Liver (tissue), 9 donors: ENCODE results near the gene TRMT61B. TPM values are rescaled to one million over a fixed set of nuclear protein-coding genes. Genes with fewer than 3 reads are reported as not detected.

ENCODE experiments used
- DNase-seq: peaks from one replicate; pipeline ENCODE4 v3.0.0-alpha.2; 2017; ENCODE audit warnings: low spot score
- H3K27ac ChIP-seq, 2 donors: one replicate each; pipeline ENCODE4 v1.7.0; 2013; ENCODE audit warnings: inconsistent platforms in 2 of 2, low read length in 2 of 2, control low read depth in 1 of 2, low read depth in 1 of 2, mild to moderate bottlenecking in 1 of 2
- H3K27me3 ChIP-seq, 4 donors: one replicate each; pipeline versions ENCODE4 v1.6.1 to v1.7.0; 2013; ENCODE audit warnings: low read length in 3 of 4, inconsistent platforms in 1 of 4, mild to moderate bottlenecking in 1 of 4, moderate library complexity in 1 of 4; ENCODE audit not compliant: control insufficient read depth in 4 of 4, insufficient read depth in 4 of 4
- H3K36me3 ChIP-seq, 4 donors: one replicate each; pipeline versions ENCODE4 v1.6.1 to v1.7.0; 2013; ENCODE audit warnings: low read length in 3 of 4, mild to moderate bottlenecking in 3 of 4, low read depth in 1 of 4, moderate library complexity in 1 of 4; ENCODE audit not compliant: control insufficient read depth in 4 of 4, insufficient read depth in 3 of 4
- H3K4me1 ChIP-seq, 4 donors: one replicate each; pipeline versions ENCODE4 v1.6.1 to v1.7.0; 2013; ENCODE audit warnings: low read length in 3 of 4, mild to moderate bottlenecking in 3 of 4, moderate library complexity in 1 of 4; ENCODE audit not compliant: control insufficient read depth in 4 of 4, insufficient read depth in 4 of 4
- H3K4me3 ChIP-seq, 3 donors: one replicate each; pipeline versions ENCODE4 v1.6.1 to v1.7.0; 2013; ENCODE audit warnings: low read length in 3 of 3, control low read depth in 1 of 3, low read depth in 1 of 3, mild to moderate bottlenecking in 1 of 3
- H3K9ac ChIP-seq, 2 donors: one replicate each; pipeline ENCODE4 v1.7.0; 2013; ENCODE audit warnings: low read length in 2 of 2, mild to moderate bottlenecking in 2 of 2, moderate library complexity in 2 of 2, control low read depth in 1 of 2, low read depth in 1 of 2
- H3K9me3 ChIP-seq, 4 donors: one replicate each; pipeline versions ENCODE4 v1.6.1 to v1.7.0; 2013; ENCODE audit warnings: low read length in 3 of 4; ENCODE audit not compliant: control insufficient read depth in 4 of 4
- EGR1 ChIP-seq, 2 donors: IDR thresholded peaks; 2 replicates each; pipeline ENCODE4 v1.6.1; 2016 to 2018; ENCODE audit warnings: antibody characterized with exemption in 2 of 2, low read depth in 2 of 2
- FOXA1 ChIP-seq: IDR thresholded peaks from 2 replicates; pipeline ENCODE4 v1.6.1; 2016; ENCODE audit warnings: antibody characterized with exemption
- FOXA2 ChIP-seq: IDR thresholded peaks from 2 replicates; pipeline ENCODE4 v1.6.1; 2016; ENCODE audit warnings: antibody characterized with exemption
- GABPA ChIP-seq, 2 donors: IDR thresholded peaks in 1 of 2; conservative IDR thresholded peaks in 1 of 2; 2 replicates each; pipeline ENCODE4 v1.6.1; 2016; ENCODE audit warnings: antibody characterized with exemption in 2 of 2, mild to moderate bottlenecking in 1 of 2, moderate library complexity in 1 of 2
- HNF4A ChIP-seq, 2 donors: conservative IDR thresholded peaks; 2 replicates each; pipeline ENCODE4 v1.6.1; 2016; ENCODE audit warnings: antibody characterized with exemption in 2 of 2, mild to moderate bottlenecking in 2 of 2
- HNF4G ChIP-seq: IDR thresholded peaks from 2 replicates; pipeline ENCODE4 v1.6.1; 2016; ENCODE audit warnings: antibody characterized with exemption
- JUND ChIP-seq, 2 donors: IDR thresholded peaks; 2 replicates each; pipeline ENCODE4 v1.6.1; 2016; ENCODE audit warnings: antibody characterized with exemption in 2 of 2
- NR2F2 ChIP-seq: IDR thresholded peaks from 2 replicates; pipeline ENCODE4 v1.6.1; 2016; ENCODE audit warnings: antibody characterized with exemption
- RAD21 ChIP-seq, 2 donors: IDR thresholded peaks; 2 replicates each; pipeline ENCODE4 v1.6.1; 2016; ENCODE audit warnings: antibody characterized with exemption in 2 of 2, mild to moderate bottlenecking in 2 of 2
- RXRA ChIP-seq, 2 donors: IDR thresholded peaks; 2 replicates each; pipeline ENCODE4 v1.6.1; 2017 to 2018; ENCODE audit warnings: antibody characterized with exemption in 2 of 2, mild to moderate bottlenecking in 1 of 2
- SP1 ChIP-seq: IDR thresholded peaks from 2 replicates; pipeline ENCODE4 v1.6.1; 2018; ENCODE audit warnings: antibody characterized with exemption, mild to moderate bottlenecking
- TAF1 ChIP-seq: conservative IDR thresholded peaks from 2 replicates; pipeline ENCODE4 v1.6.1; 2016; ENCODE audit warnings: antibody characterized with exemption, mild to moderate bottlenecking
- YY1 ChIP-seq: IDR thresholded peaks from 2 replicates; pipeline ENCODE4 v1.6.1; 2016; ENCODE audit warnings: antibody characterized with exemption, mild to moderate bottlenecking
- WGBS: extraction: QIAGEN DNeasy Blood & Tissue Kit; methylation state at CpG from one replicate; pipeline ENCODE4 v1.1.7; 2013; 5-methylcytosine and 5-hydroxymethylcytosine counted together
- polyA plus RNA-seq, 2 donors: library from polyadenylated mRNA; stranded (reverse) in 1 of 2; unstranded in 1 of 2; fragments of 200-250 nt in 1 of 2; fragments of >200 nt in 1 of 2; fragmentation: Nextera tagmentation in 1 of 2; extraction: Ambion mirVana in 1 of 2; gene quantifications; one replicate each; pipeline versions ENCODE4 v1.2.1 to v1.2.3, GENCODE V29; 2013 to 2015
- total RNA-seq, 2 donors: library from RNA; depleted of rRNA; stranded (reverse); fragments of >200 nt; gene quantifications; one replicate each; pipeline ENCODE4 v1.2.3, GENCODE V29; 2014
- TF ChIP-seq, protein P1 (sequence below): IDR thresholded peaks from 2 replicates; pipeline ENCODE4 v1.6.1; 2016; ENCODE audit warnings: antibody characterized with exemption
- TF ChIP-seq, protein P2 (sequence below): IDR thresholded peaks from 2 replicates; pipeline ENCODE4 v1.6.1; 2016; ENCODE audit warnings: antibody characterized with exemption, mild to moderate bottlenecking
- TF ChIP-seq, protein P3 (sequence below): IDR thresholded peaks from 2 replicates; pipeline ENCODE4 v1.6.1; 2016; ENCODE audit warnings: antibody characterized with exemption
- TF ChIP-seq, protein P4 (sequence below): fragments of 150-350 bp; IDR thresholded peaks from 2 replicates; pipeline ENCODE4 v1.5.1; 2017; ENCODE audit warnings: improper control_type of control experiment, low read depth, low read length; ENCODE audit not compliant: missing input control
- TF ChIP-seq, protein P5 (sequence below): IDR thresholded peaks from 2 replicates; pipeline ENCODE4 v1.6.1; 2016; ENCODE audit warnings: antibody characterized with exemption
- donor health status: healthy.
- donor health status: healthy.
- donor health status: healthy.
- donor health status: healthy.
- donor health status: healthy.

The TRMT61B gene
- total and polyA plus RNA-seq, 4 donors, result 7.6 to 10.6 (median 9.7) TPM

DNA sequence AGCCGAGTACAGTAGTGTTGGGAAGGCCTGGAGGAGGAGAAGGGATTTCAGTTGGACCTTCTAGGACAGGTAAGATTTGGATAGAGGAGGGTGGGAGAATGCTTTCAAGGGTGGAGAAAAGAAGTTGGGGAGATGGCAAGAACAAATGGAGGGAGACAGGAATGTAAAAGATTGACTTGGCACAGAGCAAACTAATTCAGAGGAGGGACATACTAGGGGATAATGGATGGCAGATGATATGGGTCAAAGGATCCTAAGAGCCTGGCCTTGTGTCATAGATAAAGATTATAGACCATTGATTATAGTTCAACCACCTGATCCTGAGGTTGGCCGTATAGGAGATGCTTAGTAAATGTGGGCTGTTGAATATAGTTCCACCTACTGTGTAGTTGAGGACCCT lies 36.7 kb upstream of the TRMT61B start:
- no peak for DNase-seq
- Histone ChIP-seq H3K9me3 (no peaks in the 10 kb centered on the region), H3K36me3 (peaks cover 8 to 51% (median 31%) of the 10 kb centered on the region in 4 donors), H3K9ac (no peak overlapping the region), H3K4me3 (no peak overlapping the region), H3K27me3 (no peaks in the 10 kb centered on the region), H3K4me1 (no peaks in the 10 kb centered on the region), H3K27ac (no peak overlapping the region)
- TF ChIP-seq TAF1 (no peak), HNF4A (conservative IDR thresholded peaks at IDR 0.05) (no peak), JUND (IDR thresholded peaks at IDR 0.05) (no peak), FOXA2 (no peak), GABPA (IDR thresholded peaks at IDR 0.05 in 1 of 2, conservative IDR thresholded peaks at IDR 0.05 in 1 of 2) (no peak), HNF4G (no peak), EGR1 (IDR thresholded peaks at IDR 0.05; ENCODE audit: low read depth in 2 of 2) (no peak), RAD21 (IDR thresholded peaks at IDR 0.05) (no peak), YY1 (no peak), RXRA (IDR thresholded peaks at IDR 0.05) (no peak), FOXA1 (no peak), SP1 (no peak), NR2F2 (no peak)
- TF ChIP-seq, protein P1, sequence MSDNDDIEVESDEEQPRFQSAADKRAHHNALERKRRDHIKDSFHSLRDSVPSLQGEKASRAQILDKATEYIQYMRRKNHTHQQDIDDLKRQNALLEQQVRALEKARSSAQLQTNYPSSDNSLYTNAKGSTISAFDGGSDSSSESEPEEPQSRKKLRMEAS, result no peak
- TF ChIP-seq, protein P2, sequence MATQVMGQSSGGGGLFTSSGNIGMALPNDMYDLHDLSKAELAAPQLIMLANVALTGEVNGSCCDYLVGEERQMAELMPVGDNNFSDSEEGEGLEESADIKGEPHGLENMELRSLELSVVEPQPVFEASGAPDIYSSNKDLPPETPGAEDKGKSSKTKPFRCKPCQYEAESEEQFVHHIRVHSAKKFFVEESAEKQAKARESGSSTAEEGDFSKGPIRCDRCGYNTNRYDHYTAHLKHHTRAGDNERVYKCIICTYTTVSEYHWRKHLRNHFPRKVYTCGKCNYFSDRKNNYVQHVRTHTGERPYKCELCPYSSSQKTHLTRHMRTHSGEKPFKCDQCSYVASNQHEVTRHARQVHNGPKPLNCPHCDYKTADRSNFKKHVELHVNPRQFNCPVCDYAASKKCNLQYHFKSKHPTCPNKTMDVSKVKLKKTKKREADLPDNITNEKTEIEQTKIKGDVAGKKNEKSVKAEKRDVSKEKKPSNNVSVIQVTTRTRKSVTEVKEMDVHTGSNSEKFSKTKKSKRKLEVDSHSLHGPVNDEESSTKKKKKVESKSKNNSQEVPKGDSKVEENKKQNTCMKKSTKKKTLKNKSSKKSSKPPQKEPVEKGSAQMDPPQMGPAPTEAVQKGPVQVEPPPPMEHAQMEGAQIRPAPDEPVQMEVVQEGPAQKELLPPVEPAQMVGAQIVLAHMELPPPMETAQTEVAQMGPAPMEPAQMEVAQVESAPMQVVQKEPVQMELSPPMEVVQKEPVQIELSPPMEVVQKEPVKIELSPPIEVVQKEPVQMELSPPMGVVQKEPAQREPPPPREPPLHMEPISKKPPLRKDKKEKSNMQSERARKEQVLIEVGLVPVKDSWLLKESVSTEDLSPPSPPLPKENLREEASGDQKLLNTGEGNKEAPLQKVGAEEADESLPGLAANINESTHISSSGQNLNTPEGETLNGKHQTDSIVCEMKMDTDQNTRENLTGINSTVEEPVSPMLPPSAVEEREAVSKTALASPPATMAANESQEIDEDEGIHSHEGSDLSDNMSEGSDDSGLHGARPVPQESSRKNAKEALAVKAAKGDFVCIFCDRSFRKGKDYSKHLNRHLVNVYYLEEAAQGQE, result no peak
- TF ChIP-seq, protein P3, sequence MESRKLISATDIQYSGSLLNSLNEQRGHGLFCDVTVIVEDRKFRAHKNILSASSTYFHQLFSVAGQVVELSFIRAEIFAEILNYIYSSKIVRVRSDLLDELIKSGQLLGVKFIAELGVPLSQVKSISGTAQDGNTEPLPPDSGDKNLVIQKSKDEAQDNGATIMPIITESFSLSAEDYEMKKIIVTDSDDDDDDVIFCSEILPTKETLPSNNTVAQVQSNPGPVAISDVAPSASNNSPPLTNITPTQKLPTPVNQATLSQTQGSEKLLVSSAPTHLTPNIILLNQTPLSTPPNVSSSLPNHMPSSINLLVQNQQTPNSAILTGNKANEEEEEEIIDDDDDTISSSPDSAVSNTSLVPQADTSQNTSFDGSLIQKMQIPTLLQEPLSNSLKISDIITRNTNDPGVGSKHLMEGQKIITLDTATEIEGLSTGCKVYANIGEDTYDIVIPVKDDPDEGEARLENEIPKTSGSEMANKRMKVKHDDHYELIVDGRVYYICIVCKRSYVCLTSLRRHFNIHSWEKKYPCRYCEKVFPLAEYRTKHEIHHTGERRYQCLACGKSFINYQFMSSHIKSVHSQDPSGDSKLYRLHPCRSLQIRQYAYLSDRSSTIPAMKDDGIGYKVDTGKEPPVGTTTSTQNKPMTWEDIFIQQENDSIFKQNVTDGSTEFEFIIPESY, result no peak
- TF ChIP-seq, protein P4, sequence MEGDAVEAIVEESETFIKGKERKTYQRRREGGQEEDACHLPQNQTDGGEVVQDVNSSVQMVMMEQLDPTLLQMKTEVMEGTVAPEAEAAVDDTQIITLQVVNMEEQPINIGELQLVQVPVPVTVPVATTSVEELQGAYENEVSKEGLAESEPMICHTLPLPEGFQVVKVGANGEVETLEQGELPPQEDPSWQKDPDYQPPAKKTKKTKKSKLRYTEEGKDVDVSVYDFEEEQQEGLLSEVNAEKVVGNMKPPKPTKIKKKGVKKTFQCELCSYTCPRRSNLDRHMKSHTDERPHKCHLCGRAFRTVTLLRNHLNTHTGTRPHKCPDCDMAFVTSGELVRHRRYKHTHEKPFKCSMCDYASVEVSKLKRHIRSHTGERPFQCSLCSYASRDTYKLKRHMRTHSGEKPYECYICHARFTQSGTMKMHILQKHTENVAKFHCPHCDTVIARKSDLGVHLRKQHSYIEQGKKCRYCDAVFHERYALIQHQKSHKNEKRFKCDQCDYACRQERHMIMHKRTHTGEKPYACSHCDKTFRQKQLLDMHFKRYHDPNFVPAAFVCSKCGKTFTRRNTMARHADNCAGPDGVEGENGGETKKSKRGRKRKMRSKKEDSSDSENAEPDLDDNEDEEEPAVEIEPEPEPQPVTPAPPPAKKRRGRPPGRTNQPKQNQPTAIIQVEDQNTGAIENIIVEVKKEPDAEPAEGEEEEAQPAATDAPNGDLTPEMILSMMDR, result no peak
- TF ChIP-seq, protein P5, sequence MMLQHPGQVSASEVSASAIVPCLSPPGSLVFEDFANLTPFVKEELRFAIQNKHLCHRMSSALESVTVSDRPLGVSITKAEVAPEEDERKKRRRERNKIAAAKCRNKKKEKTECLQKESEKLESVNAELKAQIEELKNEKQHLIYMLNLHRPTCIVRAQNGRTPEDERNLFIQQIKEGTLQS, result no peak
- WGBS, result 100% methylated on average over 2 of the region's 2 CpGs
